OCI-LY1 (cell line): Measurements from ENCODE around the gene MRPL51.

Experiments
- CTCF ChIP-seq: fragments of 200-600 bp; sonication (generic), shearing (Covaris generic); IDR thresholded peaks from 2 replicates; pipeline ENCODE4 v1.5.1; 2017; ENCODE audit warnings: mild to moderate bottlenecking, antibody characterized with exemption, low read length, moderate library complexity, mixed read lengths
- EZH2 ChIP-seq: fragments of 200-600 bp; sonication (generic), shearing (Covaris generic); IDR thresholded peaks from 2 replicates; pipeline ENCODE4 v1.8.0; 2017; ENCODE audit warnings: borderline replicate concordance, mixed run types, mild to moderate bottlenecking, antibody characterized with exemption, low read length, moderate library complexity, mixed read lengths

GRCh38 chr12:6529291-6529737, 36.3 kb upstream of the MRPL51 start:
- no peak for TF ChIP-seq CTCF
- TF ChIP-seq EZH2 = no peak
